HS-5 (cell line): ENCODE measurements around the gene GPR162.

Source experiments
- DNase-seq: peaks from one replicate; pipeline ENCODE4 v3.0.0-alpha.2; 2012; ENCODE audit warnings: low read depth

The GPR162 gene

GRCh38 chr12:6837370-6838060 is 15.9 kb downstream of the GPR162 start:
- DNase-seq, result no peak

DNA sequence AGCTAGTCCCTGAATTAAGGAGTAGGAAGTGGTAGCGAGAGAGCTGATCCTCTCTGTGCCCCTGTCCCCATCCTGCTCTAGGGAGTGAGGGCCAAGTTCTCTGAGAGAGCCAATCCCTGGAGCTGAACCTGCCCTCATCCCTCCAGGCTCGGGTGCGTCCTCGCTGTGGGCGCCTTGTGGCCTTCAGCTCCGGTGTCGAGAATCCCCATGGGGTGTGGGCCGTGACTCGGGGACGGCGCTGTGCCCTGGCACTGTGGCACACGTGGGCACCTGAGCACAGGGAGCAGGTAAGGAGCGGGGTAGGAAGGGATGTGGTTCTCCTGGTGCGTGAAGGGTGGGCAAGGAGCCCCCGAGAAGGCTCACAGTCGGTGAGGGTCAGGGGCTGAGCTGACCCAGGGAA is 17.2 kb downstream of the GPR162 start:
- no peak for DNase-seq

DNA sequence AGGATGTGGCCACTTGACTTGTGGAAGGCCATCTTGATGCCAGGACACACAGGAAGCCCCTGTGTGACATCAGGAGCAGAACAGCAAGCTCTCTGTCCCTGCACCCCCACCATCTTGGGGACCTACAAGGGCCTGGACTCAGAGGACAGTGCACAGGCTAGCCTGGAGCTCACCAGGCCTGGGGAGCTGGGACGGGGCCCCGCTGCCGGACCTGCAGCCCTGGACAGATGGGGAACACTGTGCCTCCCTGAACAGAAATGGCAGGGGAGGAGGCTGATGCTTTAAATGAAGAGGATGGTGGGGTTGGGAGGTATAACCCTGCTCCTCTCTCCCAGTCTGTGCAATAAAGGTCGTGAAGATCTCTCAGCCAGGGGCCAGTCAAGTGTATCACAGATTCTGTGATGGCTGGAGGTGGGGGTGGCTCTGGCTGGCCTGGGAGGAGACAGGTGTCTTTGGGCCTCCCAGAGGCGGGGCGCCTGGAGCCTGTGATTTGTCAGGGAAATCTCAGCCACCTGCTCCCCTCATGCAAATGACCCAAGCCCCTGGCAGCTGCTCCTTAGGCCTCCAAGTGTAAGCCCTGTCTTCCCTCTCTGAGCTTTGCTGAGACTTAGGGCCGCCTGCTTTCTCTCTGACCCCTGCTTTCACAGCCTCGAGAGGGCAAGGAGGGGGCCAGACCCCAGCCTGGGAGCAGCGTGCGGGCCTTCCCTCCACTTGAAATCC is 18.0 kb downstream of the GPR162 start:
- no peak for DNase-seq

DNA sequence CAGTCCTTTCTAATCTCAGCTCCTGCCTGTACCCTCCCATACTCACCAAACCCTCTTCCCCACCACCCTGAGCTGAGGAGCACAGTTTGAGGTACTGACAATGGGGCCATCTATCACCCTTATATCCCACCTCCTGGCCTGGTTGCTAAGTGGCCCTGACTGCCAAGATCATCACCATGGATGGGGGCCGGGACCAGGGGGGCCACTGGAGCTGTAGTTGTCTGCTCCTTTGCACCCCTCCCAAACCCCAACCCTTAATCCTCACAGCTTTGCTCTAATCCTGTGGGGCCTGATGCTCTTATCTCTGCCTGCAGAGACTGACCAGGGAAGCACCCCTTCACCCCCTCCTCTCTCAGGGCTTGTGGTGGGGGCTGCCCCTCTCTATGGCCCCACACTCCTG is 18.7 kb downstream of the GPR162 start:
- DNase-seq, result no peak

DNA sequence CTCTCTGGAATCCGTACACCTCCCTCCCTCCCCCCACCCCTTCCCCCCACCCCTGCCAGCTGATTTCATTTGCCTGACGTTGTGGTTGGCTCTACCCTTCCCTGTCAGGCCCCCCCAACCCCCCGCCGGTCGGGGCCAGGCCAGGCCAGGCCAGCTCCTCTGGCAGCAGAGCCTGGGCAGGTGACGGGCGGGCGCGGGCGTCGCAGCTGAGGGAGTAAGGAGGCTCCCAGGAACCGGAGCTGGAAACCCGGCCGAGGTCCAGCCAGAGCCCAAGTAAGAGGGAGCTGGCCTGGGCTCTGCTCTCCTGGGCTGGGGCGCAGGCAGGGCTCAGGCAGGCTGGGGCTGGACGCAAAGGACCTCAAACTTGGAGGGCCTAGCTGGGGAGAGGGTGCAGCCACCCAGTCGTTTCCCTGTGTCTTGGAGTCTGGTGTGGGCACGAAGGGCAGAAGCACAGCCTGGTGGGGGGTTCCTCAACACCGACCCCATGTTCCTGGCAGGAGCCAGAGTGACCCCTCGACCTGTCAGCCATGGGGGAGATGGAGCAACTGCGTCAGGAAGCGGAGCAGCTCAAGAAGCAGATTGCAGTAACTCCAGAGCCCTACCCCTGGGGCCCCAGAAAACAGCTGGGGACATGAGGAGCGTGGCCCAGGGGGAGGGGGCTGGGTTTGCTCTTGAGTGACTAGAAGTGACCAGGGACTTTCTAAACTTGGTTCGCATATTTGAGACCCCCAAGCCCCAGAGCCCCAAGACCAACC is 19.3 kb downstream of the GPR162 start, which contains the start of gene GNB3:
GNB3 (plus strand) TSS at position 165 of the 755 bp plus-strand sequence; CDS start at position 528, 363 bp downstream.
- no peak for DNase-seq

DNA sequence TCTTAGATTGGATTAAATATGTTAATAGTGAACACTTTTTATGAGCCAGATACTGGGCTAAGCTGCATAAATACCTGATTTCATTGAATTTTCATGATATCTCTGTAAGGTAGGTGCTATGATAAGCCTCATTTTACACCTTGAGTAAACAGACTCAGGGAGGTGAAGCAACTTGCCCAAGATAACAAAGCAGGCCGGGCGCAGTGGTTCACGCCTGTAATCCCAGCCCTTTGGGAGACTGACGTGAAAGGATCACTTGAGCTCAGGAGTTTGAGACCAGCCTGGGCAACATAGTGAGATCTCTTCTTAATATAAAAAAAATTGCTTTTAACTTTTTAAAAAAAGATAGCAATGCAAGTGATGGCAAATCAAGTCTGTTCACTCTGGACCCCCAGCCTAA is 20.5 kb downstream of the GPR162 start:
- DNase-seq, result no peak

- no peak for DNase-seq
Measured at GRCh38 chr12:6843118-6843902, 21.7 kb downstream of the GPR162 start.

DNA sequence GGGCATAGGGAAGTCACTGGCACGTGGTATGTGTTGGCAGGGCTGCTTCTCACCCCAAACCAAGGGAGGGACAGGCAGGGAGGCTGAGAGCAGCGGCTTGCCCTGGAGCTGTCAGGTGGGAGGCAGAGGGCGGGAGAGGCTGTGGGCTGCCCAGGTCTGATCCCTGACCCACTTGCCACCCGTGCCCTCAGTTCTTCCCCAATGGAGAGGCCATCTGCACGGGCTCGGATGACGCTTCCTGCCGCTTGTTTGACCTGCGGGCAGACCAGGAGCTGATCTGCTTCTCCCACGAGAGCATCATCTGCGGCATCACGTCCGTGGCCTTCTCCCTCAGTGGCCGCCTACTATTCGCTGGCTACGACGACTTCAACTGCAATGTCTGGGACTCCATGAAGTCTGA is 23.8 kb downstream of the GPR162 start:
- no peak for DNase-seq

- no peak for DNase-seq
Measured at GRCh38 chr12:6846316-6846869, 24.8 kb downstream of the GPR162 start.

- DNase-seq, result no peak
Measured at GRCh38 chr12:6847676-6848075, 26.1 kb downstream of the GPR162 start.

DNA sequence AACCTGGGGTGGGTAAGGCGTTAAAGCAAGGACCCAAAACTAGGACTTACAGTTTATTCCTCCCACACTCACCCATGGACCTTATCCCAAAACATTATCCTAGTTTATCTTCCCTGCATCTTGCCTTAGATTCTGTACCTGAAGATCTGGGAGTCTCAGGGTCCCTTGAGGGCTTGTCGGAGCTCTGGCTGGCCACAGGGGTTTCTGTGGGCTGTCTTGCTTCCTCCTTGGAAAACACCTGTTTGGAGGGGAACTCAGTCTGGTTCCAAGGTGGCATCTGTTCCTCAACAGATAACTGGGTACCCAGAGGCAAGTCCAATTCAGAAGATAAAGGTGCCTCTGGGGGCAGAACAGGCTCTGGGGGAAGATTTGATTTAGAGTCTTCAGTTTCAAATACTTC is 27.8 kb downstream of the GPR162 start:
- DNase-seq, result no peak

DNA sequence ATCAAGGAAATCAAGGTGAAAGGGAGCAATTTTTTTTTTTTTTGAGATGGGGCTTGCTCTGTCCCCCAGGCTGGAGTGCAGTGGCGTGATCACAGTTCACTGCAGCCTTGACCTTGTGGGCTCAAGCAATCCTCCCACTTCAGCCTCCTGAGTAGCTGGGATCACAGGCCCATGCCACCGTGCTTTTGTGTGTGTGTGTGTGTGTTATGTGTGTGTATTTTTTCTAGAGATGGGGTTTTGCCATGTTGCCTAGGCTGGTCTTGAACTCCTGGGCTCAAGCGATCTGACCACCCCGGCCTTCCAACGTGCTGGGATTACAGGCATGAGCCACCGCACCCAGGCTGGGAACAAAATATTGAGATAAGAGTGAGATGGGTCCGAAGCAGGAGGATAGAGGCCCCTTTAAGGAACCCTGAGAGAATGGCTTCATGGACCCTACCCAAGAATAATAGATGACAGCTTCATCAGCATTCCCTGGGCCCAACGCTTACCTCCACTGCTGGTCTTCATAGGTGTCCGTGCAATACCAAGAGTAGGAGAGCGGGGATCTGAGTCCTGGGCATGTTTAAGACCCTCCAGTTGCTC is 28.4 kb downstream of the GPR162 start:
- no peak for DNase-seq

GRCh38 chr12:6850796-6851152 is 29.2 kb downstream of the GPR162 start:
- no peak for DNase-seq

- DNase-seq, result peak; percentile 94
Measured at GRCh38 chr12:6851153-6851920, 29.7 kb downstream of the GPR162 start, which contains the start of gene CDCA3. Gene CDCA3 (minus strand): TSS chr12:6851286. CDS start chr12:6850952, 334 bp downstream.

DNA sequence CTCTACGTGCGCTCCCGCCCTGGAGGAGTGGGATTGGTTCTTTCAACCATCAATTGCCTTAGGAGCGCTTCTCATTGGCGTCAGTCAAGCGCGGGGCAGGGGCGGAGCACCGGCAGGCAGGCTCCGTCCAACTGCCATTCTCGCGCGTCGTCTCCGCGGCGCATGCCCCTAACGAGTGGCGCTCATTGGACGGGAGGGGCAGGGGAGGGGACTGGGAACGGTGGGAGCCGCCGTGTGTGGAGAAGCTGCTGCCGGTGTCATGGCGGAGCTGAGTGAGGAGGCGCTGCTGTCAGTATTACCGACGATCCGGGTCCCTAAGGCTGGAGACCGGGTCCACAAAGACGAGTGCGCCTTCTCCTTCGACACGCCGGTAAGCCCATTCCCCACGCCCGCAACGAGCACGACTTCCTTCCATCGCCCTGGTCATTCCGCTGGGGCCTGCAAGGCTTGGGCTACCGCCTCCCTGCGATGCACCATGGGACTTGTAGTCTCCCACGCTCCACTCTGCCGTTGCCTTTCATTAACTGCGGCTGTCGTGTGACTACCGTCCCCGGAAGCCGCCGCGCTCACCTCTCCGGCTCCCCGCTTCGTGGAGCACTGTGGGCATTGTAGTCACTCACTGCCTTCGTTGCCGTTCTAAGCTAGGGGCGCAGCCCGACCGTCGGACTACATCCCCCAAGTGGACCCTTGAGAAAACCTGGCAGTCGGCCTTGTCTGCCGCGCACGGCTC is 30.5 kb downstream of the GPR162 start, which contains the start of gene USP5:
USP5 (plus strand) TSS at position 230 of the 730 bp plus-strand sequence; CDS start at position 260, 30 bp downstream.
- DNase-seq, result peak; percentile 98

- DNase-seq, result peak; percentile 49
Measured at GRCh38 chr12:6852651-6853354, 31.2 kb downstream of the GPR162 start.

- DNase-seq, result no peak
Measured at GRCh38 chr12:6853626-6854025, 32.0 kb downstream of the GPR162 start.

DNA sequence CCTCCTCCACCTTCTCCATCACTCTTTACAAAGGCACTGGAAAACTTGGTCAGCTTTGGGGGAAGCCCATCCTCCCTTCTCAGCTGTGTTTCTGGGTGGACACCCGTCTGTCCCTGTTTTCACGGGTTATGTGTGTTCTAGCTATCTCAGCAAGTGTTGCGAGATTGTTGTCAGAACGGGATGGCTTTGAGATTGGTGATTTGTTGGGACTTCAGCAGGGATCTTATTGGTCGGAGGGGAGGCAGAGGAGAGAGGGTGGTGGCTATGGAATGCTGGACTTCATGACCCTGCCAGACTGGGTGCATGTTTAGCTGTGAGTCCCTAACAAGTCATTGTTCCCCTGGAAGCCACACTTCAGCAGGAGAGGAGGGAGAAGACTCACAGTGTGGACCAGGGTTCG is 32.4 kb downstream of the GPR162 start:
- DNase-seq, result no peak

DNA sequence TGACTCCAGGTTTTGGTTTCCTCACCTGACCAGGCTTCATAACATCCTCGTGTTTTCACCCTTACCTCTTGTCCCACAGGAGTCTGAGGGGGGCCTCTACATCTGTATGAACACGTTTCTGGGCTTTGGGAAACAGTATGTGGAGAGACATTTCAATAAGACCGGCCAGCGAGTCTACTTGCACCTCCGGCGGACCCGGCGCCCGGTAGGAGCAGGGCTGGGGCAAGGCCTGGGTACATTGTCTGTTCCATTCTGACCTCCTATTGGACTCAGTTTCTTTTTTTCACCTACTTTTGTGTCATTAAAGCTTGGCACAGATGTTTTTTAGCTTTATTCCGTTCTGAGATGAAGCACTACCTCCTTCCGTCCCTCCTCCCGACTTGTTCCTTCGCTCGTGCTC is 33.7 kb downstream of the GPR162 start:
- DNase-seq, result no peak
